ENCODE data around the gene R3HDM2.

Gene R3HDM2

GRCh38 chr12:57430931-57431566 lies at the start of gene R3HDM2:
Gene R3HDM2, minus strand, starts transcription at chr12:57431043. Its CDS starts 120,615 bp downstream, at chr12:57310428.
- peak; percentile 88 for DNase-seq

GRCh38 chr12:57479376-57480115 lies 48.7 kb upstream of the R3HDM2 start, which contains the start of gene ARHGAP9:
Gene ARHGAP9, minus strand, starts transcription at chr12:57479866. Its CDS starts 460 bp downstream, at chr12:57479406.
- DNase-seq, result no peak

GRCh38 chr12:57479043-57479375 lies 48.2 kb upstream of the R3HDM2 start:
- DNase-seq, result no peak

GRCh38 chr12:57477710-57478681 lies 47.2 kb upstream of the R3HDM2 start:
- DNase-seq, result peak; percentile 38

- no peak for DNase-seq
Measured at GRCh38 chr12:57476993-57477709, 46.3 kb upstream of the R3HDM2 start.

DNA sequence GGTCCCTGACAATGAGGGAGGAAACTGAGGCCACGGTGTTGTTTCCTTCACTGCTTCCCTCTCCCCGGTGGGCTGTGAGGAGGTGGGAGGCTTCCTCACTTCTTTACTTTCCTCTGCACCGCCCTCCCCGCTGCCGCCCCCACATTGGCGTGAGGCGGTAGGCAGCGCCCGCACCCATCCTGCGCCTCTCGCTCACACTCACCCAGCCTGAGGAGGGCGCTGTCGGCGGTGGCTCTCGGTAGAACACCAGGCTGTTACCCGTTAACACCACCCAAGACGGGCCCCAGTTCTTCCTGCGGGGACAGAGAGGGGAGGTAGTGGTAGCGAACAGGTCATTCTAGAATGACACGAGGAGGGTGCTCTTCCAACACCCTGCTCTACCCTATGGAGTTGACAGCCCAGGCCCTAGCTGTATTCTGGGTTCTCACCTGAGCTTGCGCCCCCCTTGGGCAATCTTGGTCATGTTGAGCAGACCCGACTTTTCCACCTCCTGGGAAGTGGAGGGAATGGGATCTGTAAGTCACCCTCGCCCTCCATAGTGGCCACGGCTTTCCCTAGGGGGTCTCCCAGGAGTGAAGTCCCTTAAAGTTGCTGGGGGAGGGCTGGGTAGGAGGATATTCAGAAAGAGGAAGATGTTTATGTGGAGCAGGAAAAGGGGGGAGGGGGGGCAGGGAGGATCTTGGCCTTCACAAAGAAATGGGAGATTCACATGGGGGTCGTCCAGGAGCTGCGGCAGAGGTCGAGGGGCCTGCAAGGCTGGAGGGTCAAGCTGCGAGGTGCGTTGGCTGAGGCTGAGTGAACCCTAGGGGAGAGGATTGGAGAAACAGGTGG lies 45.5 kb upstream of the R3HDM2 start:
- DNase-seq, result no peak

- peak; percentile 7 for DNase-seq
Measured at GRCh38 chr12:57475271-57476161, 44.7 kb upstream of the R3HDM2 start.

GRCh38 chr12:57474862-57475261 lies 44.0 kb upstream of the R3HDM2 start:
- no peak for DNase-seq

DNA sequence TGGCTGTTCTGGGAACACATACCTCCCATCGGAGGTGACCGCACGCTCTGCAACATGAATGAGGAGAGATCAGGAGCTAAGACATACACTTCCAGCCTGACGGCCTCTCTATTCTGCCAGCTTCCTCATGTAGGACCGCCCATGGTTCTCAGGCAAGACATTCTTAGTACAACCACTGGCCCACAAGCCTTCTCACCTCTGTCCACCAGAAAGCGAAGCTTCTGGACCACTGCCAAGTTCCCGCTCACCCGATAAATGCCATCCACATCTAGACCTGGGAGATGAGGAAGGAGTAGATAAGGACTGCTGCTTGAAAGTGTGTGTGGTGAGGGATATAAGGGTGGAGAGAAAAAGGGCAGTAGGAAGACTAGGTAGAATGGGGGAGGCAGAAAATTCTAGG lies 43.6 kb upstream of the R3HDM2 start:
- DNase-seq, result no peak

GRCh38 chr12:57473886-57474285 lies 43.0 kb upstream of the R3HDM2 start:
- no peak for DNase-seq

GRCh38 chr12:57473392-57473791 lies 42.5 kb upstream of the R3HDM2 start:
- DNase-seq, result no peak

- no peak for DNase-seq
Measured at GRCh38 chr12:57472391-57472790, 41.5 kb upstream of the R3HDM2 start.

GRCh38 chr12:57471661-57472060 lies 40.8 kb upstream of the R3HDM2 start:
- DNase-seq, result no peak

- DNase-seq, result no peak
Measured at GRCh38 chr12:57470970-57471656, 40.3 kb upstream of the R3HDM2 start.

DNA sequence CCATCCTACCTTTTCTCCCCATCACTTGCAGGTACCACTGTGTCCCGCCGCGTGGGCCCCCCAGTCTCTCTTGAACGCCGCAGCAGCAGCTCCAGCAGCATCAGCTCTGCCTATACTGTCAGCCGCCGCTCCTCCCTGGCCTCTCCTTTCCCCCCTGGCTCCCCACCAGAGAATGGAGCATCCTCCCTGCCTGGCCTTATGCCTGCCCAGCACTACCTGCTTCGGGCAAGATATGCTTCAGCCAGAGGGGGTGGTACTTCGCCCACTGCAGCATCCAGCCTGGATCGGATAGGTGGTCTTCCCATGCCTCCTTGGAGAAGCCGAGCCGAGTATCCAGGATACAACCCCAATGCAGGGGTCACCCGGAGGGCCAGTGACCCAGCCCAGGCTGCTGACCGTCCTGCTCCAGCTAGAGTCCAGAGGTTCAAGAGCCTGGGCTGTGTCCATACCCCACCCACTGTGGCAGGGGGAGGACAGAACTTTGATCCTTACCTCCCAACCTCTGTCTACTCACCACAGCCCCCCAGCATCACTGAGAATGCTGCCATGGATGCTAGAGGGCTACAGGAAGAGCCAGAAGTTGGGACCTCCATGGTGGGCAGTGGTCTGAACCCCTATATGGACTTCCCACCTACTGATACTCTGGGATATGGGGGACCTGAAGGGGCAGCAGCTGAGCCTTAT lies 39.6 kb upstream of the R3HDM2 start:
- no peak for DNase-seq

- DNase-seq, result no peak
Measured at GRCh38 chr12:57469296-57470164, 38.7 kb upstream of the R3HDM2 start.

GRCh38 chr12:57467915-57468314 lies 37.1 kb upstream of the R3HDM2 start:
- DNase-seq, result no peak

DNA sequence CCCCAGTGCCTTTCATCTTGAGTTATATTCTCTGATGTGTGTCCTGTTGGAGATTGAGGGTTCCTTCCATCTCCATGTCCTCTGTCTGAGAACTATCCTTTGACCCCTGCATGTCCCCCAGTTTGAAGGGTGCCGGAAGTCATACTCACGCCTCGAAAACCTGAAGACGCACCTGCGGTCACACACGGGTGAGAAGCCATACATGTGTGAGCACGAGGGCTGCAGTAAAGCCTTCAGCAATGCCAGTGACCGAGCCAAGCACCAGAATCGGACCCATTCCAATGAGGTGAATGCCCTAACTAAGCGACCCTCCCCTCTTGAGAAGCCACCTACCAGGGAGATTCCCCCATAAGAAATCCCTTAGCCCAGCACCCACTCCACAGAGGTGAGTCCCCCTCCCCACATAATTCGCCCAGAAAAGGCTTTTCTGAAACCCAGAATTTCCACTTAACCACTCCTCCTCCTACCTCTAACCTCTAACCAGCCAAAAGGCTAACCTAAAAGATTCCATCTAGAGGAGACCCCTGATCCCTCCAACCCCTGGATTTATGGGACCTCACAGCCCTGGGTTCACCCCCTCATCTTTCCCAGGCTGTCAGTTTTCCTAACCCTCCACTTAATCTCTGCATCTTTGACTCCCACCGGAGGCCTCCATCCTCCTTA lies 36.5 kb upstream of the R3HDM2 start:
- no peak for DNase-seq

Measured in kidney glomerular epithelial cell (primary cell).